Upper lobe of left lung (tissue), 4 donors: ENCODE results near the gene RAB11FIP3.

Experiments
- POLR2A ChIP-seq, 4 donors: fragments of 450-650 bp; IDR thresholded peaks; one replicate each; pipeline ENCODE4 v1.5.1; 2016 to 2017; ENCODE audit warnings: antibody characterized with exemption in 4 of 4, mild to moderate bottlenecking in 2 of 4
- TF ChIP-seq, protein P1 (sequence below), 6 experiments: fragments of 450-650 bp in 4 of 6; fragments of 200-600 bp in 2 of 6; sonication (generic) in 2 of 6; IDR thresholded peaks; one replicate each; pipeline ENCODE4 v1.5.1; 2016 to 2019; ENCODE audit warnings: antibody characterized with exemption in 6 of 6

DNA sequence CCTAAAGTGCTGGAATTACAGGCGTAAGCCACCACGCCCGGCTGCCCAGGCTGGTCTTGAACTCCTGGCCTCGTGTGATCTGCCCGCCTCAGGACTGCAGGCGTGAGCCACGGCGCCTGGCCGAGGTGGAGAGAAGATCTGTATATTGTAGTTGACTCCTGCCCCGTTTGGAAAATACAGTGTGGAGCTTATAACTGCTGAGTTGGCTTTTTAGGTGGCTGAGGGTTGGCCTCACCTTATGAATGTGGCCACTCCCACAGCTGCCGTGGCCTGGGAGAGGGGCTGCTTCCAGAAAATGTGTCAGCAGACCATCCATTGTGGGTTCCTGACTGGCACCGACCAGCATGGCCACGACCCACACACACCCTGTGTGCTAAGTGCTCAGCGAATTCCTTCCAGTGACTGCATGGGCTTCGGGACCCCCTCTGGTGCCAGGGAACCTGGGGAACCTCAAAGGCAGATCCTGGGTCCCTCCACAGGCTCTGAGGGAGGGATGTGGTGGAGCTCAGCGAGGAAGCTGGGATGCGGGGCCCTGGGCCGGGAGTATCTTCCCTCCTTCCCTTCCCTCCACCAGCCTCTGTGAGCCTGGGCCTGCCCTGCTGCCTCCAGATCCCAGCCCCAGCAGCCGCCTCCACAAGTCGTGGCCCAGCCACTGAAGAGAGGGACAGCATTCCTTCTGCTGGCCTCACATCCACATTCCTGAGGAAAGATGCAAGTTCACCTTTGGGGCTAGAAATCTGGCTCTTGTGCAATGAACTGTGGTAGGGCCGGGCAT, 10.9 kb upstream of the RAB11FIP3 start:
- TF ChIP-seq, protein P1, sequence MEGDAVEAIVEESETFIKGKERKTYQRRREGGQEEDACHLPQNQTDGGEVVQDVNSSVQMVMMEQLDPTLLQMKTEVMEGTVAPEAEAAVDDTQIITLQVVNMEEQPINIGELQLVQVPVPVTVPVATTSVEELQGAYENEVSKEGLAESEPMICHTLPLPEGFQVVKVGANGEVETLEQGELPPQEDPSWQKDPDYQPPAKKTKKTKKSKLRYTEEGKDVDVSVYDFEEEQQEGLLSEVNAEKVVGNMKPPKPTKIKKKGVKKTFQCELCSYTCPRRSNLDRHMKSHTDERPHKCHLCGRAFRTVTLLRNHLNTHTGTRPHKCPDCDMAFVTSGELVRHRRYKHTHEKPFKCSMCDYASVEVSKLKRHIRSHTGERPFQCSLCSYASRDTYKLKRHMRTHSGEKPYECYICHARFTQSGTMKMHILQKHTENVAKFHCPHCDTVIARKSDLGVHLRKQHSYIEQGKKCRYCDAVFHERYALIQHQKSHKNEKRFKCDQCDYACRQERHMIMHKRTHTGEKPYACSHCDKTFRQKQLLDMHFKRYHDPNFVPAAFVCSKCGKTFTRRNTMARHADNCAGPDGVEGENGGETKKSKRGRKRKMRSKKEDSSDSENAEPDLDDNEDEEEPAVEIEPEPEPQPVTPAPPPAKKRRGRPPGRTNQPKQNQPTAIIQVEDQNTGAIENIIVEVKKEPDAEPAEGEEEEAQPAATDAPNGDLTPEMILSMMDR (IDR thresholded peaks at IDR 0.05) = no peak
- no peak for TF ChIP-seq POLR2A (IDR thresholded peaks at IDR 0.05)
